ENCODE results near the gene NAPEPLD. TPM values are rescaled to one million over a fixed set of nuclear protein-coding genes. Genes with fewer than 3 reads are reported as not detected.
A peak's percentile ranks its signal among the peaks of the same experiment; 100 is the strongest.
"Not testable (repeated sequence)": the region's sequence is repeated elsewhere in the genome, so short reads cannot be mapped to it uniquely, and the experiment has no call there.

The NAPEPLD gene
- total RNA-seq, 1 experiment from 2014 or later: 7.5 TPM

- Mint-ChIP-seq H3K4me3 (no peak overlapping the region), H3K27ac (peak overlapping the region; percentile 8; the same call in 1 of the 2 replicates), H3K36me3 (peaks cover 19% of the 10 kb centered on the region), H3K4me1 (no peaks in the 10 kb centered on the region), H3K27me3 (ENCODE audit: low read depth) (no peaks in the 10 kb centered on the region), H3K9me3 (0 out of 2 replicates have a peak, but pooled peaks cover 7% of the 10 kb centered on the region)
- ChIA-PET POLR2A (no interaction called here), CTCF (no interaction called here)
- no peak for DNase-seq (ENCODE audit: low spot score)
- TF ChIP-seq FOXK1 (CRISPR knock-in tag; IDR thresholded peaks at IDR 0.05) (no peak), ZBTB21 (CRISPR knock-in tag; IDR thresholded peaks at IDR 0.05; ENCODE audit: borderline replicate concordance) (no peak)
- TF ChIP-seq, protein P1, sequence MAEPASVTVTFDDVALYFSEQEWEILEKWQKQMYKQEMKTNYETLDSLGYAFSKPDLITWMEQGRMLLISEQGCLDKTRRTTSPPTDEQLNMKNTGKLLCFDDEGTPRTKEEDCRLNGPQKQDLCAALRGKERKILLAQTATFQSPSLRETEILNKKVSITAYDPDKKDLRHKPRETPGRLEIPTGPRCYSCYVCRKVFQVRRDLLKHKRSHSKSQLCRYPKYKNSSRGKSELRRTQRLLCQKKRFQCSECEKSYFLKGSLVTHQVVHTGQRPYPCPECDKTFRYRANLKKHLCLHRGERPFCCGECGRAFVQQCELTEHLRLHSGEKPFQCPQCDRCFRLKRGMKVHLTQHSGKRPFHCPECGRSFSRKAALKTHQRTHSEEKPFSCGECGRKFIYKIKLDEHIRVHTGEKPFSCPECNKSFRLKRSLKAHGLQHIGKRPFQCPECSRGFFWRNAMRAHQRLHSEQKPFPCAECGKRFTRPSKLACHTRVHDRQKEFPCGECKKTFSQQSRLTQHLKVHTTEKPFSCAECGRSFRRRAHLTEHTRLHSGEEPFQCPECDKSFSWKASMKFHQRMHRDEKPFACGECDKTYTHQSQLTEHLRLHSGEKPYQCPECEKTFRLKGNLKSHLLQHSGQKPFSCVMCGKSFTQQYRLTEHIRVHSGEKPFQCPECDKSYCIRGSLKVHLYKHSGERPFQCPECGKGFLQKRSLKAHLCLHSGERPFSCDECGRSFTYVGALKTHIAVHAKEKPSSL (CRISPR knock-in tag; conservative IDR thresholded peaks at IDR 0.05): no peak
- no peak for ATAC-seq
Observed at GRCh38 chr7:103114576-103115008, 34.3 kb downstream of the NAPEPLD start.

GRCh38 chr7:103113164-103113563 is 35.7 kb downstream of the NAPEPLD start:
- H3K9me3 Mint-ChIP-seq: 0 out of 2 replicates have a peak, but pooled peaks cover 7% of the 10 kb centered on the region
- DNase-seq (ENCODE audit: low spot score) (no peak), ATAC-seq (no peak)
- H3K27ac Mint-ChIP-seq: no peak overlapping the region
- no peaks in the 10 kb centered on the region for H3K27me3 Mint-ChIP-seq (ENCODE audit: low read depth)
- ChIA-PET POLR2A (no interaction called here), CTCF (no interaction called here)
- TF ChIP-seq, protein P2, sequence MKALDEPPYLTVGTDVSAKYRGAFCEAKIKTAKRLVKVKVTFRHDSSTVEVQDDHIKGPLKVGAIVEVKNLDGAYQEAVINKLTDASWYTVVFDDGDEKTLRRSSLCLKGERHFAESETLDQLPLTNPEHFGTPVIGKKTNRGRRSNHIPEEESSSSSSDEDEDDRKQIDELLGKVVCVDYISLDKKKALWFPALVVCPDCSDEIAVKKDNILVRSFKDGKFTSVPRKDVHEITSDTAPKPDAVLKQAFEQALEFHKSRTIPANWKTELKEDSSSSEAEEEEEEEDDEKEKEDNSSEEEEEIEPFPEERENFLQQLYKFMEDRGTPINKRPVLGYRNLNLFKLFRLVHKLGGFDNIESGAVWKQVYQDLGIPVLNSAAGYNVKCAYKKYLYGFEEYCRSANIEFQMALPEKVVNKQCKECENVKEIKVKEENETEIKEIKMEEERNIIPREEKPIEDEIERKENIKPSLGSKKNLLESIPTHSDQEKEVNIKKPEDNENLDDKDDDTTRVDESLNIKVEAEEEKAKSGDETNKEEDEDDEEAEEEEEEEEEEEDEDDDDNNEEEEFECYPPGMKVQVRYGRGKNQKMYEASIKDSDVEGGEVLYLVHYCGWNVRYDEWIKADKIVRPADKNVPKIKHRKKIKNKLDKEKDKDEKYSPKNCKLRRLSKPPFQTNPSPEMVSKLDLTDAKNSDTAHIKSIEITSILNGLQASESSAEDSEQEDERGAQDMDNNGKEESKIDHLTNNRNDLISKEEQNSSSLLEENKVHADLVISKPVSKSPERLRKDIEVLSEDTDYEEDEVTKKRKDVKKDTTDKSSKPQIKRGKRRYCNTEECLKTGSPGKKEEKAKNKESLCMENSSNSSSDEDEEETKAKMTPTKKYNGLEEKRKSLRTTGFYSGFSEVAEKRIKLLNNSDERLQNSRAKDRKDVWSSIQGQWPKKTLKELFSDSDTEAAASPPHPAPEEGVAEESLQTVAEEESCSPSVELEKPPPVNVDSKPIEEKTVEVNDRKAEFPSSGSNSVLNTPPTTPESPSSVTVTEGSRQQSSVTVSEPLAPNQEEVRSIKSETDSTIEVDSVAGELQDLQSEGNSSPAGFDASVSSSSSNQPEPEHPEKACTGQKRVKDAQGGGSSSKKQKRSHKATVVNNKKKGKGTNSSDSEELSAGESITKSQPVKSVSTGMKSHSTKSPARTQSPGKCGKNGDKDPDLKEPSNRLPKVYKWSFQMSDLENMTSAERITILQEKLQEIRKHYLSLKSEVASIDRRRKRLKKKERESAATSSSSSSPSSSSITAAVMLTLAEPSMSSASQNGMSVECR (CRISPR knock-in tag; IDR thresholded peaks at IDR 0.05; ENCODE audit: borderline replicate concordance): no peak
- no peak for TF ChIP-seq CTCF (IDR thresholded peaks at IDR 0.05)
- H3K4me1 Mint-ChIP-seq: no peaks in the 10 kb centered on the region
- H3K4me3 Mint-ChIP-seq: no peak overlapping the region
- H3K36me3 Mint-ChIP-seq: peaks cover 16% of the 10 kb centered on the region

DNA sequence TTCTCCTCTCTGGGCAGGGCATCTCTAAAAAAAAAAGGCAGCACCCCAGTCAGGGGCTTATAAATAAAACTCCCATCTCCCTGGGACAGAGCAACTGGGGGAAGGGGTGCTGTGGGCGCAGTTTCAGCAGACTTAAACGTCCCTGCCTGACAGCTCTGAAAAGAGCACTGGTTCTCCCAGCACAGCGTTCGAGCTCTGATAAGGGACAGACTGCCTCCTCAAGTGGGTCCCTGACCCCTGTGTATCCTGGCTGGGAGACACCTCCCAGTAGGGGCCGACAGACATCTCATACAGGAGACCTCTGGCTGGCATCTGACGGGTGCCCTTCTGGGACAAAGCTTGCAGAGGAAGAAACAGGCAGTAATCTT is 42.2 kb downstream of the NAPEPLD start:
- H3K27me3 Mint-ChIP-seq (ENCODE audit: low read depth); H3K4me3 Mint-ChIP-seq; H3K27ac Mint-ChIP-seq; H3K36me3 Mint-ChIP-seq; DNase-seq (ENCODE audit: low spot score); H3K9me3 Mint-ChIP-seq: not testable (repeated sequence)
- ATAC-seq: peak; percentile 35; the same call in 1 of the 2 replicates
- POLR2A ChIA-PET: interaction anchor here (0.7 to 1.1 kb wide), 2 partner anchors 9 to 31 kb away, joined by 5 to 6 read pairs; partner anchors contain the start of genes ARMC10 and FBXL13
- H3K4me1 Mint-ChIP-seq: peaks cover 13% of the 10 kb centered on the region
- CTCF ChIA-PET: interaction anchor here (0.7 to 1.5 kb wide), 3 partner anchors 32 to 348 kb away, joined by 3 to 11 read pairs (median 4); partner anchors contain the start of gene ARMC10

GRCh38 chr7:103106005-103106702 is 42.7 kb downstream of the NAPEPLD start:
- DNase-seq (ENCODE audit: low spot score) (peak; percentile 71), ATAC-seq (peak; percentile 90)
- H3K27ac Mint-ChIP-seq: no peak overlapping the region; the same call in 1 of the 2 replicates
- no peak overlapping the region for H3K4me3 Mint-ChIP-seq
- TF ChIP-seq FOXK1 (CRISPR knock-in tag; IDR thresholded peaks at IDR 0.05) (peak; percentile 86; the same call in 1 of the 2 replicates), FOXP1 (CRISPR knock-in tag; IDR thresholded peaks at IDR 0.05; ENCODE audit: borderline replicate concordance) (peak; percentile 55; the same call in 1 of the 2 replicates), TCF7 (CRISPR knock-in tag; IDR thresholded peaks at IDR 0.05; ENCODE audit: low read depth) (no peak)
- TF ChIP-seq, protein P3, sequence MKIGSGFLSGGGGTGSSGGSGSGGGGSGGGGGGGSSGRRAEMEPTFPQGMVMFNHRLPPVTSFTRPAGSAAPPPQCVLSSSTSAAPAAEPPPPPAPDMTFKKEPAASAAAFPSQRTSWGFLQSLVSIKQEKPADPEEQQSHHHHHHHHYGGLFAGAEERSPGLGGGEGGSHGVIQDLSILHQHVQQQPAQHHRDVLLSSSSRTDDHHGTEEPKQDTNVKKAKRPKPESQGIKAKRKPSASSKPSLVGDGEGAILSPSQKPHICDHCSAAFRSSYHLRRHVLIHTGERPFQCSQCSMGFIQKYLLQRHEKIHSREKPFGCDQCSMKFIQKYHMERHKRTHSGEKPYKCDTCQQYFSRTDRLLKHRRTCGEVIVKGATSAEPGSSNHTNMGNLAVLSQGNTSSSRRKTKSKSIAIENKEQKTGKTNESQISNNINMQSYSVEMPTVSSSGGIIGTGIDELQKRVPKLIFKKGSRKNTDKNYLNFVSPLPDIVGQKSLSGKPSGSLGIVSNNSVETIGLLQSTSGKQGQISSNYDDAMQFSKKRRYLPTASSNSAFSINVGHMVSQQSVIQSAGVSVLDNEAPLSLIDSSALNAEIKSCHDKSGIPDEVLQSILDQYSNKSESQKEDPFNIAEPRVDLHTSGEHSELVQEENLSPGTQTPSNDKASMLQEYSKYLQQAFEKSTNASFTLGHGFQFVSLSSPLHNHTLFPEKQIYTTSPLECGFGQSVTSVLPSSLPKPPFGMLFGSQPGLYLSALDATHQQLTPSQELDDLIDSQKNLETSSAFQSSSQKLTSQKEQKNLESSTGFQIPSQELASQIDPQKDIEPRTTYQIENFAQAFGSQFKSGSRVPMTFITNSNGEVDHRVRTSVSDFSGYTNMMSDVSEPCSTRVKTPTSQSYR (CRISPR knock-in tag; IDR thresholded peaks at IDR 0.05): 0 out of 2 replicates have a peak, but pooled peaks have one; percentile 42
- TF ChIP-seq, protein P4, sequence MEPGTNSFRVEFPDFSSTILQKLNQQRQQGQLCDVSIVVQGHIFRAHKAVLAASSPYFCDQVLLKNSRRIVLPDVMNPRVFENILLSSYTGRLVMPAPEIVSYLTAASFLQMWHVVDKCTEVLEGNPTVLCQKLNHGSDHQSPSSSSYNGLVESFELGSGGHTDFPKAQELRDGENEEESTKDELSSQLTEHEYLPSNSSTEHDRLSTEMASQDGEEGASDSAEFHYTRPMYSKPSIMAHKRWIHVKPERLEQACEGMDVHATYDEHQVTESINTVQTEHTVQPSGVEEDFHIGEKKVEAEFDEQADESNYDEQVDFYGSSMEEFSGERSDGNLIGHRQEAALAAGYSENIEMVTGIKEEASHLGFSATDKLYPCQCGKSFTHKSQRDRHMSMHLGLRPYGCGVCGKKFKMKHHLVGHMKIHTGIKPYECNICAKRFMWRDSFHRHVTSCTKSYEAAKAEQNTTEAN (CRISPR knock-in tag; IDR thresholded peaks at IDR 0.05): no peak
- peaks cover 4% of the 10 kb centered on the region for H3K36me3 Mint-ChIP-seq
- 0 out of 2 replicates have a peak, but pooled peaks cover 4% of the 10 kb centered on the region for H3K9me3 Mint-ChIP-seq
- ChIA-PET POLR2A (interaction anchor here (0.6 to 1.1 kb wide), 3 partner anchors 9 to 31 kb away, joined by 5 to 6 read pairs (median 5); partner anchors contain the start of genes ARMC10 and FBXL13), CTCF (interaction anchor here (0.7 to 1.5 kb wide), 3 partner anchors 31 to 348 kb away, joined by 3 to 11 read pairs (median 4); partner anchors contain the start of gene ARMC10)
- H3K27me3 Mint-ChIP-seq (ENCODE audit: low read depth): no peaks in the 10 kb centered on the region
- peaks cover 13% of the 10 kb centered on the region for H3K4me1 Mint-ChIP-seq
